ENCODE measurements around the gene SEMA4C. TPM values are rescaled to one million over a fixed set of nuclear protein-coding genes. Genes with fewer than 3 reads are reported as not detected.
"Not testable (repeated sequence)": the region's sequence is repeated elsewhere in the genome, so short reads cannot be mapped to it uniquely, and the experiment has no call there.

SEMA4C gene
- total RNA-seq, 1 experiment from 2014 or later = 15.4 TPM

- DNase-seq (ENCODE audit: low read depth) = no peak
These were observed 1.9 kb downstream of the SEMA4C start for GRCh38 chr2:96867756-96868554.

DNA sequence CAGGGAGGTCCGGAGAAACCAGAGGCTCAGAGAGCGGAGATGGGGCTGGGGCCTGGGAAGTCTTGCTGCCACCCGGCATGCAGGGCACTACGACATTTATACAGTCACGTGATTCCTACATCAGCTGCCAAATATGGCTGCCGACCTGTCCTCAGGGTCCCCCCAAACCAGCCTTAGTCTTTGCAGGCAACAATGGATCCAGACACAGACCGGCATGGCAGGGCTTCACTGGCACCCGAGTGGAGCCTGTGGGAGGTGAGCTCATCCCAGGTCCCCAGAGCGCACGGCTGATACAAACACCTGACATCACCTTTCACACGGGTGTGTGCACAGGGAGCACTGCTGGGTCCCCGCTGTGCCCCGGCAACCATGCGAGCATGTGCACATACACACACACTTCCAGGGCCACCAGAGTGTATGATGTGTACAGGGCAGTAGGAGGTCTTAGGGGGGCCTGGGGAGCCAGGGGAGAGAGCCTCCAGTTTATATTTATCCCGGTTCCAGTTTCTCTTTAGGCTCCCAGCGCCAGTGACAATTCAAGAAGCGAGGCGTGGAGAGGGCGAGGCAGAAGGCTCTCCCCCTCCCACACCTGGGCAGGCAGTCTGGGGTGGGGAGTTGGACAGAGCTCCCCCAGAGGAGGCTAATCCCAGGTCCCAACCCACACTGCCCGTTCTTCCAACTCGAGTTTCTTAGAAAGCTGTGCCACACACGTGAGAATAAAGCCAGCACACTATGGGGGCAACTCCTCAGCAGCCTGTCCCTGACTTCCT lies 2.7 kb downstream of the SEMA4C start:
- DNase-seq (ENCODE audit: low read depth) = no peak

GRCh38 chr2:96866586-96866985 lies 3.3 kb downstream of the SEMA4C start:
- no peak for DNase-seq (ENCODE audit: low read depth)

- no peak for DNase-seq (ENCODE audit: low read depth)
These were observed 3.7 kb downstream of the SEMA4C start for GRCh38 chr2:96866149-96866548.

GRCh38 chr2:96865654-96866053 lies 4.2 kb downstream of the SEMA4C start:
- DNase-seq (ENCODE audit: low read depth) = no peak

GRCh38 chr2:96864343-96865091 lies 5.4 kb downstream of the SEMA4C start:
- DNase-seq (ENCODE audit: low read depth) = no peak

DNA sequence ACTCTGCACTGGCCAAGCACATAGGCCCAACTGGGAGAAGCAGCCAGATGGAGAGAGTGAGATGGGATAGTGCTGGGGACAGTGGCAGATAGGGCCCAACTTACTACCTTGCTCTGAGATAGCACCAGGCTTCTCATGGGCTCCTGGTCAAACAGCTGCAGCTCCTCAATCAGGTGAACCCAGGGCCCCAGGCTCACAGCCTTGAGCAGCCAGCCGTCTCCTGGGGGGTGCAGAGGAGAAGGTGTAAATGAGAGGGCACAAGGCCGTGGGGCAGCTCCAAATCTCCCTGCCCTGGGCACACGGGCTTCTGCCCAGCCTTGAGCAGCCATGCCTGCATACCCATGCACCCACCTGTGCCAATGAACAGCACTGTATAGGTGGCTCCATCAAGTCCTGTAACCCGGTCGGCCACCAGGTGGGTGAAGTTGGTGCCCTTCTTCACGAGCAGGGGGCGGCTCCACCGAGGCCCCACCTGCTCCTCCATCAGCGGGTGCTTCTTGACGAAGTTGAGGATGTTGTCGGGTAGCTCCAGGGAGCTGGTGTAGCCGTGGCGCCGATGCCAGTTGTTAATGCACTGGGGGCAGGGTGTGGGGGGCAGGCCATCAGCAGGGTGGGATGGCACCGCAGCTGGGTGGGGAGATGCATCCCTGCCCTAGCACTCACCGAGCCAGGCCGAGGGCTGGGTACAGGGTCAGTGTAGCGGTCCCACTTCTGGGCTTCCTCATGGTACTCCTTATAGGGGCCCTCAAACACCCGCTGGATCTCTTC lies 6.1 kb downstream of the SEMA4C start:
- no peak for DNase-seq (ENCODE audit: low read depth)

DNA sequence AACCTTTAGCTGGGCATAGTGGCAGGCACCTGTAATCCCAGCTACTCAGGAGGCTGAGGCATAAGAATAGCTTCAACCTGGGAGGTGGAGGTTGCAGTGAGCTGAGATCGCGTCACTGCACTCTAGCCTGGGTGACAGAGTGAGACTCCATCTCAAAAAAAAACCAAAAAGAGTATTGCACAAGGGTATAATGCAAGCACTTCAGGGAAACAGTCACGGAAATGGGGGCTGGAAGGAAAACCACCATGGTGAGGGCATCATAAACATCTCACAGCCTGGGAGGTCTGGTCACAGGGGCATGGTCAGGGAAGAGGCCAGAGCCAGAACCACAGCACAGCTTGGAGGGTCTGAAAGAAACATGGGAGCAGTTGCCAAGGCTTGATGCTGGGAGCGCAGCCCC lies 6.8 kb downstream of the SEMA4C start:
- not testable (repeated sequence) for DNase-seq (ENCODE audit: low read depth)

DNA sequence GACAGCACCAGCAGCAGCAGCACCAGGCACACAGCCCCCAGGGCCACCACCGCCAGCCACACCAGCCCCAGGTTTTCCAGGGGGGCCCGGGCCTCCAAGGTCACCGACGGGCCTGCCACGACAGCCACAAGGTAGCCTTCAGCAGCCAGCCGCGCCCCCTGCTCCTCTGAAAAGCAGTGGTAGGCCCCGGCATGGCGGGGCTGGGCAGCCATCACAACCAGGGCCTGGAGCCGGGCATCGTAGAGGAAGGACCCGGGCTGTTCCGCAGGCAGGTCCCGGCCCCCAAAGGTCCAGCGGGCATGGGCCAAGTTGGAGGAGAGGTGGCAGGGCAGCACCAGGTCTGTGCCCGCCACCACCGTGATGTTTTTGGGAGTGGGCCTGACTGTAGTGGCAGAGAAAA lies 8.8 kb downstream of the SEMA4C start:
- DNase-seq (ENCODE audit: low read depth) = no peak

DNA sequence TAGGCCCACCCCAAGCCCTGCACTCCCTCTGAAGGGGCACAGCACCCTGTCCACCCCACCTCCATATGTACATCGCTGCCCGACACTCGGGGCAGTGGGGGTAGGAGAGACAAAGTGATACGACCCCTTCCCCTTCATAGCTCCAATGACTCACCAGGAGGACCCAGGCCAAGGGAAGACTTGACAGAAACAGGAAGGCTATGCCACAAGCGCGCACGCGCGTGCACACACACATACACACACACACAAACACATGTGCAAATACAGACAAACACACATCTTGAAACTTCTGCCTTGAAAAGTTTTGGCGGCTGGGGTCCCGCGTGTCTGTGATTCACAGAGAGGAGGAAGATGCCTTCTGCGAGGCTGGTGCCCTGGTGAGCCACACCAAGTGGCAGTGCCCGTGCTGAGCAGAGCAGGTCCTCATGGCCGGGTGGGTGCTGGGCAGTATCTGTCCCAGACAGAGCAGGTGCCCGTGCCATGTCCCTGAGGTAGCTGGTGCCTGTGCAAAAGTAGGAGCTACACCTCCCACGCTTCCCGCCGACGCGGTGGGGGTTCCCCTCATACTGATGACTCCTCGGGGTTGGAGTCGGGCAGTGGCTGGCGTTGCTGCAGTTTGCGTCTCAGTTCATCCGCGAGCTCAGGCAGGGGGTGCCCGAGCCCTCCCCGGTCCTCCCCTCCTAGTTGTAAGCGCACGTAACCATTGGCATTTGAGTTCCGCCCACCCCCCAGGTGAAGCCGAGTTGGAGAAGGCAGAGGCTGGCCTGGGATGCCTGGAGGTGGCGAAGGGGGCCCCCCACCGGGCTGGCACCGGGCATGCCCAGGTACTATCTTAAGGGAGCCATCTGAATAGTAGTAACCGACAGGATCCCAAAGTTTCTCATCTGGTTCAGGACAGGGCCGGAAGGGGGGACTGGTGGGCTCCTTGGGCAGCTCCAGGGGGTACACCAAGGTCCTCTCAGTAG lies 9.5 kb downstream of the SEMA4C start:
- no peak for DNase-seq (ENCODE audit: low read depth)

DNA sequence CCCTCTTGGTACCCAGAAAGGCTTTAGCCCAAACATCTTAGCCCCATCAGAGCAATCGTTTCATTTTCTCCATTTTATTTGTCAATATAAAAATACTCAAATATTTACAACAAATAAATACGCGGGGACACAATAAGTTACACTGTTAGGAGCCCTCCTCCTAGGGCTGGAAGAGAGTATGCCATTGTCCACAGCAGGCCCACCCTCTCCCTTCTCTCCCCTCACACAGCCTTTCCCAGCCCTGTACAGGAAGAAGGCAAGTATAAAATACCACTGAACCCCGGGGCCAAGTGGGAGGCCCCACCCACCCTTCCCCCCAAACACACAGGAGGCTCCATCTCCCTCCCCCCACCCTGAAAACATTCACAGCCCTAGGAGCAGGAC lies 10.2 kb downstream of the SEMA4C start:
- DNase-seq (ENCODE audit: low read depth) = no peak

GRCh38 chr2:96859099-96859649 lies 10.7 kb downstream of the SEMA4C start:
- no peak for DNase-seq (ENCODE audit: low read depth)

GRCh38 chr2:96857667-96858372 lies 12.1 kb downstream of the SEMA4C start, which contains the start of gene ANKRD39:
TSS of gene ANKRD39 (minus strand) at chr2:96858016. CDS start at chr2:96857987, 29 bp downstream.
- peak; percentile 91 for DNase-seq (ENCODE audit: low read depth)

GRCh38 chr2:96856776-96857666 lies 12.9 kb downstream of the SEMA4C start:
- no peak for DNase-seq (ENCODE audit: low read depth)

- DNase-seq (ENCODE audit: low read depth) = no peak
These were observed 16.6 kb downstream of the SEMA4C start for GRCh38 chr2:96853321-96853720.

DNA sequence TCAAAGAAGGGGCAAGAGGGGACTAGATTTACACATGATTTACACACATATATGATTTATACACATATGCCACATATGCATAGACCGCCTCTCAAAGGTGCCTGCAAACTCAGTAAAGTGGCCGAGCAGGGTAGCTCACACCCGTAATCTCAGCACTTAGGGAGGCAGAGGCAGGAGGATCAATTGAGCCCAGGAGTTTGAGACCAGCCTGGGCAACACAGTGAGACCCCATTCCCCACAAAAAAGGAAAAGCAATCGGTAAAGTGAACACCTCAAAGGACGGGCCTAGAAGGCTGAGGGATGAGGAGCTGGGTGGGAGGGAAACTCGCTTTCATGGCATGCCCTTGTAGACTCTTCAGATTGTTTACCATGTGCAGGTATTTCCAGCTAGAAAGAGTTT lies 17.2 kb downstream of the SEMA4C start:
- no peak for DNase-seq (ENCODE audit: low read depth)

GRCh38 chr2:96848264-96848663 lies 21.6 kb downstream of the SEMA4C start:
- DNase-seq (ENCODE audit: low read depth) = no peak

GRCh38 chr2:96847586-96847985 lies 22.3 kb downstream of the SEMA4C start:
- no peak for DNase-seq (ENCODE audit: low read depth)

Measured in HT1080 (cell line).